Dendritic cell treated with granulocyte-macrophage colony-stimulating factor and Interleukin-4, amounts not matched to agents 40 ng/mL and 50 ng/mL, for 4 days (primary cell): ENCODE results near the gene ARSJ.

ENCODE experiments used
- H3K27ac Mint-ChIP-seq: one replicate; pipeline ENCODE4 v1.8.0; 2022; ENCODE audit warnings: mild to moderate bottlenecking, mixed read lengths
- H3K27me3 Mint-ChIP-seq: one replicate; pipeline ENCODE4 v1.8.0; 2022; ENCODE audit warnings: mild to moderate bottlenecking, mixed read lengths
- H3K36me3 Mint-ChIP-seq: one replicate; pipeline ENCODE4 v1.8.0; 2022; ENCODE audit warnings: low read depth, mixed read lengths
- H3K4me1 Mint-ChIP-seq: one replicate; pipeline ENCODE4 v1.8.0; 2022; ENCODE audit warnings: low read depth, mixed read lengths
- H3K4me3 Mint-ChIP-seq: one replicate; pipeline ENCODE4 v1.8.0; 2022; ENCODE audit warnings: mild to moderate bottlenecking, moderate library complexity, mixed read lengths
- H3K9me3 Mint-ChIP-seq: one replicate; pipeline ENCODE4 v1.8.0; 2022; ENCODE audit warnings: mixed read lengths
- intact Hi-C: fragments of 100-400 bp; cut with micrococcal nuclease; formaldehyde crosslinking; loops from one replicate; pipeline ENCODE4 v1.15.0; 2022

The ARSJ gene

DNA sequence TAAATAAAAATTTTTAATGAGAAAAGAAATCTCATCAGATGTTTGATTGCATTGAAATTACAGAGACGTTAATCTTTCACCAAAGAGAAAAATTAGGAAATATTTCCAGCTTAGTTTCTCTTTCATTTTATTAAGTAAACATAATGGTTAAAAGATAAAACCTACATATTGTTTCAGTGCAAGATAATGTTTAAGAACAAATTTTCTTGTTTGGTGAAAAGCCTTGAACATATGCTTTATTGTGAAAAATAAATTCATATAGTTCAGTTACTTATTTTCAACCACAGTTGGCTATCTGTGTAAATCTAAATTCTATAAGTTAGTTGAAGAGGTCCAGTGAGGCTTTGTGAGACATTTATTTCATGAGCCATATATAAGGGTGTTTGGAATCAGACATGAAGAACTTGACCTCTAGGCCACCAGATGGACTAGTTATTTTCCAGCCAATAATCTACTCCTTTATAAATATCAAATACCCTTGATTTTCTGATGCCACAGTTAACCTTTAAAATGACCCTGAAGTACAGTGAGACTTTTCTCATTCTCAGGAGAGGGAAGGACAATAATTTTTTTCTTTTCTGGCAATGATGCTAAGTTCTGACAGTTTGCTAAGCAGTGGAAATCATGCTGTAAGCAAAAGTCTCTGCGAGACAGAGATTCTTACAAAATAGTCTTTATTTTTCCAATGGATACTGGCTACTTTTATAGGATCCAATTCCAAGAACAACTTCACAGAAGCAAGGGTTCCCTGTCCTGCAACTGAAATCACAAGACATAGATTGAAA lies 2.5 kb downstream of the ARSJ start:
- peaks cover 15% of the 10 kb centered on the region for H3K4me1 Mint-ChIP-seq
- no peak overlapping the region for H3K27ac Mint-ChIP-seq
- no peak overlapping the region for H3K4me3 Mint-ChIP-seq
- intact Hi-C loops = no loop called here
- no peaks in the 10 kb centered on the region for H3K36me3 Mint-ChIP-seq
- H3K27me3 Mint-ChIP-seq = peaks cover 51% of the 10 kb centered on the region
- H3K9me3 Mint-ChIP-seq = peaks cover 14% of the 10 kb centered on the region

DNA sequence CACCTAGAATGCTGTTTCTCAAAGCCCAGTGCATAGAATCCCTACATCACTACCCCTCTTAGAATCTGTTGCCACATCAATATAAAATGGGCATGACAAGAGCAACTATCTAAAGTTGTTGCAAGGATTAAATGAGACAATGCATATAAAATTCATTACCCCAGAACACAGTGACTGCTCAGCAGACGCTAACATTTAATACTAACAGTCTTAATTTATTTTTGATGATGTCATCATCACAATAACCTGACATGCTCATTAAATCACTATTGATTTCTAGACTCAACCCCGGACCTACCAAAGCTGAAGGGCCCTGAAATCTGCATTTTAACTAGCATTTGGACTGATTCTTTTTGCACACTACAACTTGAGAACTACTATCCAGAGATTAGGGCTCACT lies 3.9 kb downstream of the ARSJ start:
- no peak overlapping the region for H3K4me3 Mint-ChIP-seq
- intact Hi-C loops = no loop called here
- H3K27ac Mint-ChIP-seq = no peak overlapping the region
- H3K27me3 Mint-ChIP-seq = peaks cover 42% of the 10 kb centered on the region
- H3K36me3 Mint-ChIP-seq = no peaks in the 10 kb centered on the region
- peaks cover 15% of the 10 kb centered on the region for H3K4me1 Mint-ChIP-seq
- peaks cover 14% of the 10 kb centered on the region for H3K9me3 Mint-ChIP-seq

DNA sequence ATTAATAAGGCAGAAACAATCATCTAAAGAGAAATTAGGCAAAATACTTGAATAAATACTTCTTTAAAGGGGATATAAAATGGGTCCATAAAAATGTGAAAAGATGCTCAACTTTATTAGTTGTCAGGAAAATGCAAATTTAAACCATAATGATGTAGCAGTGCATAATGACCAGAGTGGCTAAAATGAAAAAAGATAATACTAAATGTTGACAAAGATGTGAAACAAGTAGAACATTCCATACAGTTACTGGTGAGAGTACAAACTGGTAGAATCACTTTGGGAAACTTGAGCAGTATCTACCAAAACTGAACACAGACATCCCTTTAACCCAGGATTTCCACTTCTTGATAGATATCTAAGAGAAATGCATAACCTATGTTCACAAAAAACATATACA lies 5.0 kb downstream of the ARSJ start:
- Mint-ChIP-seq H3K4me1 (peaks cover 6% of the 10 kb centered on the region), H3K27ac (no peak overlapping the region), H3K27me3 (peaks cover 31% of the 10 kb centered on the region), H3K4me3 (no peak overlapping the region), H3K36me3 (no peaks in the 10 kb centered on the region), H3K9me3 (peaks cover 14% of the 10 kb centered on the region)
- intact Hi-C loops = no loop called here

GRCh38 chr4:113973345-113973744 lies 6.1 kb downstream of the ARSJ start:
- Mint-ChIP-seq H3K4me1 (no peaks in the 10 kb centered on the region), H3K36me3 (no peaks in the 10 kb centered on the region), H3K27ac (no peak overlapping the region), H3K27me3 (peaks cover 19% of the 10 kb centered on the region), H3K9me3 (peaks cover 14% of the 10 kb centered on the region), H3K4me3 (no peak overlapping the region)
- intact Hi-C loops = no loop called here

DNA sequence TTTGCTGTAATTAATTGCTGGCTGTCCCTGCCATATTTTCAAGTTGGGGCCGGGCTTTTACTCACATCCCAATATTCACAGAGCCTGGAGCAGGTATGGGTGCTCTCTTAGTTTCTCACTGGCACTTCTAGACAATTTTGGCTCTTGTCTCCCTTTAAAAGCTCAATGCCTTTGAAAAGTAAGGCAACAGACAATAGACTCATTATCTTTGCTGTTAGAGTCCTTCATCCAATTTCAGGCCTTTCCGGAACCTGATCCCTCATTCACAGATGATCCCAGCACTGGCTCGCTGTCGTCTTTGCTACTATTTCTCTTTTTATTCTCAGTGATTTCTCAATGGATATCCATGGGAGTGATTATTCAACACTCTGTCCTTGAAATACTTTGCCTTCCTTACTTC lies 6.7 kb downstream of the ARSJ start:
- H3K4me3 Mint-ChIP-seq = no peak overlapping the region
- peaks cover 14% of the 10 kb centered on the region for H3K9me3 Mint-ChIP-seq
- peaks cover 14% of the 10 kb centered on the region for H3K27me3 Mint-ChIP-seq
- H3K27ac Mint-ChIP-seq = no peak overlapping the region
- intact Hi-C loops = no loop called here
- no peaks in the 10 kb centered on the region for H3K4me1 Mint-ChIP-seq
- no peaks in the 10 kb centered on the region for H3K36me3 Mint-ChIP-seq

DNA sequence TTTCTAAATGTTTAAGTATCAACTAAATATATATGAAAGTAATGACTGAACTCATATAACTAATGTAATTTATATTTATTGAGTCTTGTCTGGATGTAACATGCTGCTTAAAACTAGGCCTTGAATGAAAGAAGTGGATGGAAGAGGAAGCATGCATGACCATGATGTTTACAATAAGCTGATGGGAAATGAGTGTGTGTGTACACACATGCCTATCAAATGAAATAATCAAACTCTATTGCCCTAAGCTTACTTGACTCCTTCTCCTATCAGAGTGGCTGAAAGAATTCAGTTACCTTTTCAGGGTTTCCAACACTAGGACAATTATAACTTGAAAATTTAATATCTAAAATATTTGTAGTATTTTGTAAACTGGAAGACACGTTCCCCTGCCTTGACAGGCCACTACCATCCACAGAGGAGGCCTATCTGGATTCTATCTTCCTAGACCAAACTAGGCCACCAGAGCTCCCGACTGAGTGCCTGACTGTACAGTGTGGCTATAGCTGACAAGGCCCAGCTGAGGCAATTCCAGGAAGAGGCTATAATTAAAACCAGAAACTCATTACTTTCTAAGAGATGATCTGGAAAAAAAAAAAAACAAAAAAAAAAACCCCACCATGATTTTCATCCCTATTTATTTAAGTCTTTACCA lies 7.6 kb downstream of the ARSJ start:
- peaks cover 14% of the 10 kb centered on the region for H3K9me3 Mint-ChIP-seq
- no peak overlapping the region for H3K27ac Mint-ChIP-seq
- peaks cover 7% of the 10 kb centered on the region for H3K27me3 Mint-ChIP-seq
- H3K4me3 Mint-ChIP-seq = no peak overlapping the region
- no peaks in the 10 kb centered on the region for H3K4me1 Mint-ChIP-seq
- no peaks in the 10 kb centered on the region for H3K36me3 Mint-ChIP-seq
- intact Hi-C loops = no loop called here

- Mint-ChIP-seq H3K4me1 (no peaks in the 10 kb centered on the region), H3K9me3 (peaks cover 14% of the 10 kb centered on the region), H3K4me3 (no peak overlapping the region), H3K36me3 (no peaks in the 10 kb centered on the region), H3K27me3 (peaks cover 8% of the 10 kb centered on the region), H3K27ac (no peak overlapping the region)
- intact Hi-C loops = no loop called here
Observed at GRCh38 chr4:113969709-113970334, 9.6 kb downstream of the ARSJ start.

DNA sequence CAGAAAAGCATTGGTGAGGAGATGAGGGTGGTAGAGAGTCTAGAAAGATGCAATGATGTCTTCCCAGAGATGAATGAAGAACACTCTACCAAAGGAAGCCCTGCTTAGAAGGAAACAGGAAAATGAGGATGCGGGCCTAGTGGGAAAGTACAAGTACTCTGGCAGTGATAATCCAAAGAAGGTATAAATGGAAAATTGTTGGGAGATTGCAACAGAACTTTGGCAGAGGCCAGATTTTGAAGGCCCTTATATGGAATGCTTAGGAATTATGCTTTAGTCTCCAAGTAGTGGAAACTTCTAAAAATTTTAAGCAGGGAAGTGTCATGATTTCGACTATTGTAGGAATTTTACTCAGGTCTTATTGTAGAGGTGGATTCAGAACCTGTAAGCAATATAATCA lies 11.0 kb downstream of the ARSJ start:
- H3K4me3 Mint-ChIP-seq = no peak overlapping the region
- no peaks in the 10 kb centered on the region for H3K36me3 Mint-ChIP-seq
- intact Hi-C loops = no loop called here
- peaks cover 5% of the 10 kb centered on the region for H3K9me3 Mint-ChIP-seq
- no peaks in the 10 kb centered on the region for H3K4me1 Mint-ChIP-seq
- H3K27me3 Mint-ChIP-seq = peaks cover 3% of the 10 kb centered on the region
- no peak overlapping the region for H3K27ac Mint-ChIP-seq

- no peak overlapping the region for H3K27ac Mint-ChIP-seq
- H3K27me3 Mint-ChIP-seq = peaks cover 3% of the 10 kb centered on the region
- H3K36me3 Mint-ChIP-seq = no peaks in the 10 kb centered on the region
- intact Hi-C loops = no loop called here
- peaks cover 8% of the 10 kb centered on the region for H3K9me3 Mint-ChIP-seq
- H3K4me3 Mint-ChIP-seq = no peak overlapping the region
- H3K4me1 Mint-ChIP-seq = no peaks in the 10 kb centered on the region
Observed at GRCh38 chr4:113967687-113968086, 11.8 kb downstream of the ARSJ start.

GRCh38 chr4:113962719-113963265 lies 16.7 kb downstream of the ARSJ start:
- no peak overlapping the region for H3K27ac Mint-ChIP-seq
- H3K9me3 Mint-ChIP-seq = peaks cover 12% of the 10 kb centered on the region
- H3K36me3 Mint-ChIP-seq = no peaks in the 10 kb centered on the region
- intact Hi-C loops = no loop called here
- no peak overlapping the region for H3K4me3 Mint-ChIP-seq
- peaks cover 3% of the 10 kb centered on the region for H3K27me3 Mint-ChIP-seq
- H3K4me1 Mint-ChIP-seq = no peaks in the 10 kb centered on the region

DNA sequence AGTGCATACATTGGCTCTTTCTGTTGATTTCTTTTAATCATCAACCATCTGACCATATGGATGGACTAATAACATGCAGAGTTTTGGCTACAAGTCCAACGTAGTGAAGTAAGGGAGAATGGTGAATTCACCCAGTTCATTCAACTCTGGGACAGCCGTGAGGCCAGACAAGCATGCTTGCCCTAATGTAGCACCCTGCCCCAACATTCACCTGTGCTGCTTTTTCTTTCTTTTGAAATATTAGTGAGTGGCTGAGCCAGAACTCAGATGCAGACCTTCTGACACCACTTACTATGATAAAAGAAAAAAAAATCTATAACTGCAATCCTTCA lies 17.5 kb downstream of the ARSJ start:
- no peaks in the 10 kb centered on the region for H3K36me3 Mint-ChIP-seq
- H3K27ac Mint-ChIP-seq = no peak overlapping the region
- H3K9me3 Mint-ChIP-seq = peaks cover 12% of the 10 kb centered on the region
- intact Hi-C loops = no loop called here
- peaks cover 3% of the 10 kb centered on the region for H3K27me3 Mint-ChIP-seq
- H3K4me3 Mint-ChIP-seq = no peak overlapping the region
- H3K4me1 Mint-ChIP-seq = no peaks in the 10 kb centered on the region

- H3K4me1 Mint-ChIP-seq = no peaks in the 10 kb centered on the region
- H3K27ac Mint-ChIP-seq = no peak overlapping the region
- peaks cover 12% of the 10 kb centered on the region for H3K9me3 Mint-ChIP-seq
- no peaks in the 10 kb centered on the region for H3K27me3 Mint-ChIP-seq
- intact Hi-C loops = no loop called here
- no peaks in the 10 kb centered on the region for H3K36me3 Mint-ChIP-seq
- no peak overlapping the region for H3K4me3 Mint-ChIP-seq
Observed at GRCh38 chr4:113960684-113961321, 18.6 kb downstream of the ARSJ start.

DNA sequence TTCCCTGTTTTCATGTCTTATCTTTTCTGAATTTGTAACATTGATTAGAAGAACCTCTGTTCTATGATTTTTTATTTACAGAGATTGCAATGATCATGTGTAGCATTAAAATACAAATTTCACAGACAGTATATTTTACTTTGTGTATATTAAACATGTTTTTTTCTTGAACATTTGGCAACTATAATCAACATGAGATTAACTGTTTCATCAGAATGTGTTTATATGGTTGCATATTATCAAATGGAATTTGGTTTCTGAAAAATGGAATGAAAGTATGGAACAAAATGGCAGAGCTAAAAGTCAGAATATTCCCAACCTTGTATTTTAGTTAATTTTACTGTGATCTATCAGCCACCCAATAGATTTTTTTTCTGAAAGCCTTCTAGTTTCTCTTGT lies 19.9 kb downstream of the ARSJ start:
- Mint-ChIP-seq H3K27ac (no peak overlapping the region), H3K4me3 (no peak overlapping the region), H3K9me3 (peaks cover 12% of the 10 kb centered on the region), H3K36me3 (no peaks in the 10 kb centered on the region), H3K4me1 (no peaks in the 10 kb centered on the region), H3K27me3 (peaks cover 2% of the 10 kb centered on the region)
- intact Hi-C loops = no loop called here
